ENCODE measurements around the gene PRR3.
A peak's percentile ranks its signal among the peaks of the same experiment; 100 is the strongest.
"Not testable (repeated sequence)": the region's sequence is repeated elsewhere in the genome, so short reads cannot be mapped to it uniquely, and the experiment has no call there.

The PRR3 gene

GRCh38 chr6:30572148-30572547 is 15.1 kb downstream of the PRR3 start:
- Histone ChIP-seq H3K4me3 (peak overlapping the region; percentile 100), H3K9ac (ENCODE audit: insufficient read length) (peak overlapping the region; percentile 98), H3K36me3 (ENCODE audit: insufficient read depth, low read length) (peaks cover 34% of the 10 kb centered on the region), H3K9me3 (ENCODE audit: low read depth, low read length) (no peaks in the 10 kb centered on the region), H3K27ac (0 out of 2 replicates have a peak overlapping the region, but pooled peaks have one; percentile 7)
- TF ChIP-seq FOXP2 (optimal IDR thresholded peaks at IDR 0.05; ENCODE audit: control extremely low read depth, extremely low read length, insufficient read depth): no peak
- TF ChIP-seq POLR2AphosphoS5 (IDR thresholded peaks at IDR 0.05; ENCODE audit: borderline replicate concordance, low read depth, low read length): no peak
- no peak for TF ChIP-seq EZH2 (IDR thresholded peaks at IDR 0.05)
- no peak for DNase-seq (ENCODE audit: low read depth, low spot score)

- Histone ChIP-seq H3K27ac (no peak overlapping the region), H3K9ac (ENCODE audit: insufficient read length) (peak overlapping the region; percentile 28), H3K4me3 (peak overlapping the region; percentile 3; the same call in 1 of the 2 replicates), H3K36me3 (ENCODE audit: insufficient read depth, low read length) (peaks cover 44% of the 10 kb centered on the region), H3K9me3 (ENCODE audit: low read depth, low read length) (no peaks in the 10 kb centered on the region)
- DNase-seq (ENCODE audit: low read depth, low spot score): no peak
- no peak for TF ChIP-seq POLR2AphosphoS5 (IDR thresholded peaks at IDR 0.05; ENCODE audit: borderline replicate concordance, low read depth, low read length)
- TF ChIP-seq FOXP2 (optimal IDR thresholded peaks at IDR 0.05; ENCODE audit: control extremely low read depth, extremely low read length, insufficient read depth): no peak
- no peak for TF ChIP-seq EZH2 (IDR thresholded peaks at IDR 0.05)
Observed at GRCh38 chr6:30573113-30573512, 16.0 kb downstream of the PRR3 start.

DNA sequence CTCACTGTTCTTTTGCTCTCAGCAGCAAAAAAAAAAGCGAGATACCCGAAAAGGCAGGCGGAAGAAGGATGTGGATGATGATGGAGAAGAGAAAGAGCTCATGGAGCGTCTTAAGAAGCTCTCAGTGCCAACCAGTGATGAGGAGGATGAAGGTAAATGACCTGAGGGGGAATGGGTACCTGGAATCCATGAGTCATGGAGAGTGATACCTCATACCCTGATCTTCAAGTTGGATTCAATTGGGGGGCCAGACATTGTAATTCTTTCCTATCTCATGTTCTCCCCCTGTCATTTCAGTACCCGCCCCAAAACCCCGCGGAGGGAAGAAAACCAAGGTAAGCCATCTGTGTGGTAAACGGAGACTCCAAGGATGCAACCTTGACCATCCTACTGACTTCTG is 21.0 kb downstream of the PRR3 start:
- H3K36me3 ChIP-seq (ENCODE audit: insufficient read depth, low read length): peaks cover 78% of the 10 kb centered on the region
- TF ChIP-seq EZH2 (IDR thresholded peaks at IDR 0.05): no peak
- TF ChIP-seq FOXP2 (optimal IDR thresholded peaks at IDR 0.05; ENCODE audit: control extremely low read depth, extremely low read length, insufficient read depth): no peak
- no peak for TF ChIP-seq POLR2AphosphoS5 (IDR thresholded peaks at IDR 0.05; ENCODE audit: borderline replicate concordance, low read depth, low read length)
- no peak overlapping the region for H3K9ac ChIP-seq (ENCODE audit: insufficient read length)
- no peaks in the 10 kb centered on the region for H3K9me3 ChIP-seq (ENCODE audit: low read depth, low read length)
- no peak overlapping the region for H3K27ac ChIP-seq
- no peak for DNase-seq (ENCODE audit: low read depth, low spot score)
- H3K4me3 ChIP-seq: no peak overlapping the region

DNA sequence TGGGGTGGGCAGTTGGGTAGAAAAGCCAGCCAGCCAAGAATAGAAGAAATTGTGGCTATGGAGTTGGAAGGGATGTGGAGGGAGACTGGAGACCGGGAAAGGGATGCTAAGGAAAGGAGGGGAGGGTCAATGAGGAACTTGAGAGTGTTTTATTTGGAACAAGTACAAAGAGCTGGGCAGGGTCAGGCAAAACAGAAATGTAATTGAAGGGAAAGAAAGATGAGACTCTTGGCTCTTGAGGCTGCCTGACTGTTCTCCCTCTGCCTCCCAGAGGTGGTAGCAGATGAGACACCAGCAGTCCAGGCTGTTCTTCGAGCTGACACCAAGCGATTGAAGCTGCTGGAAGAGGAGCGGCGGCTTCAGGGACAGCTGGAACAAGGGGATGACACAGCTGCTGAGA is 26.8 kb downstream of the PRR3 start:
- no peak for DNase-seq (ENCODE audit: low read depth, low spot score)
- Histone ChIP-seq H3K9me3 (ENCODE audit: low read depth, low read length) (no peaks in the 10 kb centered on the region), H3K36me3 (ENCODE audit: insufficient read depth, low read length) (peaks cover 95% of the 10 kb centered on the region), H3K4me3 (no peak overlapping the region), H3K27ac (no peak overlapping the region), H3K9ac (ENCODE audit: insufficient read length) (no peak overlapping the region)
- TF ChIP-seq POLR2AphosphoS5 (IDR thresholded peaks at IDR 0.05; ENCODE audit: borderline replicate concordance, low read depth, low read length): no peak

DNA sequence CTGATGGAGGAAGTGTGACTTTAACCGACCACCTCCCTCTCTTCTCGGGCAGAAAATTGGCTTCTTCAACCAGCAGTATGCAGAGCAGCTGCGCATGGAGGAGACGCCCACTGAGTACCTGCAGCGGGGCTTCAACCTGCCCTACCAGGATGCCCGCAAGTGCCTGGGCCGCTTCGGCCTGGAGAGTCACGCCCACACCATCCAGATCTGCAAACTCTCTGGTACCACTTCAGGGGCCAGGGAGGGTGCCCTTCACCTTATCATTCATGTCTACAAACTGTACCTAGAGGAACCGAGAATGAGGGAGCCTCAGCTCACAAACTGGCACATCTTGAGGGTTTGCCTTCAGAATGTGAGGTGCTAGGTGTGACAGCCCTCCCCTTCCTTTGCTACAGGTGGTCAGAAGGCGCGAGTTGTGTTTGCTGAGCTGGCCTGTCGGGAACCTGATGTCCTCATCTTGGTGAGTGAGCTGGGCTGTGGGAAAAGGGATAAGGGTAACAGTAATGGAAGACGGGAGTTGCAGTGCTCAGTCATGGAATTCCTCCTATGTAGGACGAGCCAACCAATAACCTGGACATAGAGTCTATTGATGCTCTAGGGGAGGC is 32.8 kb downstream of the PRR3 start:
- Histone ChIP-seq H3K9me3 (ENCODE audit: low read depth, low read length) (no peaks in the 10 kb centered on the region), H3K9ac (ENCODE audit: insufficient read length) (no peak overlapping the region), H3K4me3 (no peak overlapping the region), H3K36me3 (ENCODE audit: insufficient read depth, low read length) (peaks cover 88% of the 10 kb centered on the region), H3K27ac (no peak overlapping the region)
- TF ChIP-seq FOXP2 (optimal IDR thresholded peaks at IDR 0.05; ENCODE audit: control extremely low read depth, extremely low read length, insufficient read depth) (no peak), EZH2 (IDR thresholded peaks at IDR 0.05) (no peak), POLR2AphosphoS5 (IDR thresholded peaks at IDR 0.05; ENCODE audit: borderline replicate concordance, low read depth, low read length) (no peak)
- DNase-seq (ENCODE audit: low read depth, low spot score): no peak

DNA sequence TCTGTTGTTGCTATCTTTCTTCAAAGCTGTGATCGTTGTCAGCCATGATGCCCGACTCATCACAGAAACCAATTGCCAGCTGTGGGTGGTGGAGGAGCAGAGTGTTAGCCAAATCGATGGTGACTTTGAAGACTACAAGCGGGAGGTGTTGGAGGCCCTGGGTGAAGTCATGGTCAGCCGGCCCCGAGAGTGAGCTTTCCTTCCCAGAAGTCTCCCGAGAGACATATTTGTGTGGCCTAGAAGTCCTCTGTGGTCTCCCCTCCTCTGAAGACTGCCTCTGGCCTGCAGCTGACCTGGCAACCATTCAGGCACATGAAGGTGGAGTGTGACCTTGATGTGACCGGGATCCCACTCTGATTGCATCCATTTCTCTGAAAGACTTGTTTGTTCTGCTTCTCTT is 33.4 kb downstream of the PRR3 start:
- Histone ChIP-seq H3K4me3 (no peak overlapping the region), H3K36me3 (ENCODE audit: insufficient read depth, low read length) (peaks cover 83% of the 10 kb centered on the region), H3K27ac (0 out of 2 replicates have a peak overlapping the region, but pooled peaks have one; percentile 13), H3K9ac (ENCODE audit: insufficient read length) (no peak overlapping the region), H3K9me3 (ENCODE audit: low read depth, low read length) (no peaks in the 10 kb centered on the region)
- no peak for DNase-seq (ENCODE audit: low read depth, low spot score)
- no peak for TF ChIP-seq FOXP2 (optimal IDR thresholded peaks at IDR 0.05; ENCODE audit: control extremely low read depth, extremely low read length, insufficient read depth)
- TF ChIP-seq EZH2 (IDR thresholded peaks at IDR 0.05): no peak
- no peak for TF ChIP-seq POLR2AphosphoS5 (IDR thresholded peaks at IDR 0.05; ENCODE audit: borderline replicate concordance, low read depth, low read length)

GRCh38 chr6:30591008-30591407 is 33.9 kb downstream of the PRR3 start:
- Histone ChIP-seq H3K4me3 (no peak overlapping the region), H3K27ac (no peak overlapping the region), H3K9ac (ENCODE audit: insufficient read length) (no peak overlapping the region), H3K36me3 (ENCODE audit: insufficient read depth, low read length) (peaks cover 78% of the 10 kb centered on the region), H3K9me3 (ENCODE audit: low read depth, low read length) (no peaks in the 10 kb centered on the region)
- no peak for DNase-seq (ENCODE audit: low read depth, low spot score)
- TF ChIP-seq POLR2AphosphoS5 (IDR thresholded peaks at IDR 0.05; ENCODE audit: borderline replicate concordance, low read depth, low read length) (no peak), FOXP2 (optimal IDR thresholded peaks at IDR 0.05; ENCODE audit: control extremely low read depth, extremely low read length, insufficient read depth) (no peak), EZH2 (IDR thresholded peaks at IDR 0.05) (no peak)

GRCh38 chr6:30592287-30592686 is 35.2 kb downstream of the PRR3 start:
- no peak overlapping the region for H3K27ac ChIP-seq
- no peak for DNase-seq (ENCODE audit: low read depth, low spot score)
- no peaks in the 10 kb centered on the region for H3K9me3 ChIP-seq (ENCODE audit: low read depth, low read length)
- H3K9ac ChIP-seq (ENCODE audit: insufficient read length): no peak overlapping the region
- no peak overlapping the region for H3K4me3 ChIP-seq
- no peak for TF ChIP-seq POLR2AphosphoS5 (IDR thresholded peaks at IDR 0.05; ENCODE audit: borderline replicate concordance, low read depth, low read length)
- no peak for TF ChIP-seq EZH2 (IDR thresholded peaks at IDR 0.05)
- TF ChIP-seq FOXP2 (optimal IDR thresholded peaks at IDR 0.05; ENCODE audit: control extremely low read depth, extremely low read length, insufficient read depth): no peak
- H3K36me3 ChIP-seq (ENCODE audit: insufficient read depth, low read length): peaks cover 66% of the 10 kb centered on the region

DNA sequence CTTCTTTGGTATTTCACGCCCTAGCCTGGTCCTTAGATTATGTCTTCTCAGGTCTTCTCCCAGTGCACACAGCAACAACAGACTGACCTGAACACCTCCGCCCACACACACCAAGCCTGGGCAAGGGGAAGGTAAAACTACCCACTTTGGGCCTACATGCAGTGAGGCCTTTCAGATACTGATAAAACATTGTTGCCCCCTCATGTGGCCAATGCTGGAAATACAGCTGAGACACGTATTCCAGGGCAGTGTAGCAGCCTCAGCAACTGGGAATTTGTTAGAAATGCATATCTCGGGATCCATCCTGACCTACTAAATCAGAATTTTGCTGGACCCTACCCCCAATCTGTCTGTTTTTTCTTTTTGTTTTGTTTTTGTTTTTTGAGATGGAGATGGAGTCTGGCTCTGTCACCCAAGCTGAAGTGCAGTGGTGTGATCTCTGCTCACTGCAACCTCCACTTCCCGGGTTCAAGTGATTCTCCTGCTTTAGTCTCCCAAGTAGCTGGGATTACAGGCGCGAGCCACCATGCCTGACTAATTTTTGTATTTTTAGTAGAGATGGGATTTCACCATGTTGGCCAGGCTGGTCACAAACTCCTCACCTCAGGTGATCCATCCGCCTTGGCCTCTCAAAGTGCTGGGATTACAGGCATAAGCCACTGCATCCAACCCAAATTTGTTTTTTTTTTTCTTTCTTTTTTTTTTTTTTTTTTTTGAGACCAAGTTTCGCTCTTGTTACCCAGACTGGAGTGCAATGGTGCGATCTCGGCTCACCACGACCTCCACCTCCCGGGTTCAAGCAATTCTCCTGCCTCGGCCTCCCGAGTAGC is 40.4 kb downstream of the PRR3 start:
- H3K36me3 ChIP-seq (ENCODE audit: insufficient read depth, low read length): peaks cover 41% of the 10 kb centered on the region
- DNase-seq (ENCODE audit: low read depth, low spot score): peak; percentile 62
- not testable (repeated sequence) for H3K4me3 ChIP-seq; H3K27ac ChIP-seq; H3K9me3 ChIP-seq (ENCODE audit: low read depth, low read length); H3K9ac ChIP-seq (ENCODE audit: insufficient read length)
